Measurements from ENCODE around the gene USP34.

- no peak for TF ChIP-seq EGR1 (IDR thresholded peaks at IDR 0.05; ENCODE audit: low read depth in 2 of 2)
- TF ChIP-seq SP1 (IDR thresholded peaks at IDR 0.05) = no peak
- no peak for TF ChIP-seq ATF3 (IDR thresholded peaks at IDR 0.05)
- no peak for TF ChIP-seq RAD21 (IDR thresholded peaks at IDR 0.05)
- TF ChIP-seq, protein P1, sequence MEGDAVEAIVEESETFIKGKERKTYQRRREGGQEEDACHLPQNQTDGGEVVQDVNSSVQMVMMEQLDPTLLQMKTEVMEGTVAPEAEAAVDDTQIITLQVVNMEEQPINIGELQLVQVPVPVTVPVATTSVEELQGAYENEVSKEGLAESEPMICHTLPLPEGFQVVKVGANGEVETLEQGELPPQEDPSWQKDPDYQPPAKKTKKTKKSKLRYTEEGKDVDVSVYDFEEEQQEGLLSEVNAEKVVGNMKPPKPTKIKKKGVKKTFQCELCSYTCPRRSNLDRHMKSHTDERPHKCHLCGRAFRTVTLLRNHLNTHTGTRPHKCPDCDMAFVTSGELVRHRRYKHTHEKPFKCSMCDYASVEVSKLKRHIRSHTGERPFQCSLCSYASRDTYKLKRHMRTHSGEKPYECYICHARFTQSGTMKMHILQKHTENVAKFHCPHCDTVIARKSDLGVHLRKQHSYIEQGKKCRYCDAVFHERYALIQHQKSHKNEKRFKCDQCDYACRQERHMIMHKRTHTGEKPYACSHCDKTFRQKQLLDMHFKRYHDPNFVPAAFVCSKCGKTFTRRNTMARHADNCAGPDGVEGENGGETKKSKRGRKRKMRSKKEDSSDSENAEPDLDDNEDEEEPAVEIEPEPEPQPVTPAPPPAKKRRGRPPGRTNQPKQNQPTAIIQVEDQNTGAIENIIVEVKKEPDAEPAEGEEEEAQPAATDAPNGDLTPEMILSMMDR (IDR thresholded peaks at IDR 0.05; ENCODE audit: low read depth, low read length, missing input control) = no peak
- no peak for TF ChIP-seq HNF4G (IDR thresholded peaks at IDR 0.05)
- TF ChIP-seq MAX (IDR thresholded peaks at IDR 0.05) = no peak
- no peak for TF ChIP-seq GABPA (IDR thresholded peaks at IDR 0.05 in 1 of 2, conservative IDR thresholded peaks at IDR 0.05 in 1 of 2)
- no peak for TF ChIP-seq REST (IDR thresholded peaks at IDR 0.05)
- TF ChIP-seq JUND (IDR thresholded peaks at IDR 0.05) = no peak
- no peak for TF ChIP-seq RXRA (IDR thresholded peaks at IDR 0.05)
Measured at GRCh38 chr2:61423714-61424113, 47.2 kb downstream of the USP34 start.

Measured in liver (tissue), 3 donors.